Amniotic stem cell (primary cell): ENCODE results near the gene LIPM.
"Not testable (repeated sequence)": the region's sequence is repeated elsewhere in the genome, so short reads cannot be mapped to it uniquely, and the experiment has no call there.

Source experiments
- DNase-seq: peaks from one replicate; lab custom pipeline; 2025; lab: John Stamatoyannopoulos, UW

The LIPM gene

GRCh38 chr10:88803641-88804040, 1.1 kb downstream of the LIPM start:
- no peak for DNase-seq

GRCh38 chr10:88804083-88804812, 1.7 kb downstream of the LIPM start:
- no peak for DNase-seq

- no peak for DNase-seq
Observed at GRCh38 chr10:88805361-88805760, 2.8 kb downstream of the LIPM start.

GRCh38 chr10:88805924-88806323, 3.4 kb downstream of the LIPM start:
- no peak for DNase-seq

- no peak for DNase-seq
Observed at GRCh38 chr10:88809621-88810020, 7.1 kb downstream of the LIPM start.

- DNase-seq, result peak; percentile 71
Observed at GRCh38 chr10:88810196-88810961, 7.8 kb downstream of the LIPM start.

GRCh38 chr10:88813200-88813599, 10.7 kb downstream of the LIPM start:
- DNase-seq, result no peak

GRCh38 chr10:88819290-88819689, 16.8 kb downstream of the LIPM start:
- DNase-seq, result no peak

GRCh38 chr10:88820748-88821401, 18.3 kb downstream of the LIPM start:
- peak; percentile 38 for DNase-seq

GRCh38 chr10:88826388-88826787, 23.9 kb downstream of the LIPM start:
- no peak for DNase-seq

- no peak for DNase-seq
Observed at GRCh38 chr10:88827671-88828070, 25.1 kb downstream of the LIPM start.

- no peak for DNase-seq
Observed at GRCh38 chr10:88828310-88828709, 25.8 kb downstream of the LIPM start.

- no peak for DNase-seq
Observed at GRCh38 chr10:88830643-88831268, 28.2 kb downstream of the LIPM start.

GRCh38 chr10:88831709-88832108, 29.2 kb downstream of the LIPM start:
- DNase-seq, result no peak

GRCh38 chr10:88832376-88832775, 29.8 kb downstream of the LIPM start:
- DNase-seq, result no peak

- no peak for DNase-seq
Observed at GRCh38 chr10:88833156-88833555, 30.6 kb downstream of the LIPM start.

GRCh38 chr10:88833723-88834122, 31.2 kb downstream of the LIPM start:
- DNase-seq, result no peak

- DNase-seq, result peak; percentile 77
Observed at GRCh38 chr10:88835096-88835909, 32.8 kb downstream of the LIPM start.

GRCh38 chr10:88835910-88836221, 33.3 kb downstream of the LIPM start:
- DNase-seq, result no peak

GRCh38 chr10:88837632-88838031, 35.1 kb downstream of the LIPM start:
- not testable (repeated sequence) for DNase-seq

- no peak for DNase-seq
Observed at GRCh38 chr10:88838766-88839350, 36.3 kb downstream of the LIPM start.
